Common myeloid progenitor, CD34-positive (primary cell): ENCODE results near the gene CRTC1.

Source experiments
- CTCF ChIA-PET: fragments of 350-600 bp; sonication (Branson Sonifier 250); formaldehyde crosslinking; loops from one replicate; lab custom pipeline; 2021; ENCODE audit warnings: antibody characterized with exemption; lab: Charles Lee
- POLR2A ChIA-PET: fragments of 350-600 bp; sonication (Branson Sonifier 250); formaldehyde crosslinking; loops from one replicate; lab custom pipeline; 2021; ENCODE audit warnings: antibody characterized with exemption; lab: Charles Lee
- DNase-seq, 3 donors: peaks; one replicate each; pipeline versions ENCODE4 v3.0.0 to v3.0.0-alpha.2; 2013
- H3K27ac ChIP-seq, 2 experiments: 1 replicate in 1 of 2; 2 replicates in 1 of 2; pipeline ENCODE4 v1.7.0; 2013; ENCODE audit warnings: inconsistent platforms in 2 of 2, low read length in 2 of 2, mild to moderate bottlenecking in 2 of 2, low read depth in 1 of 2, moderate library complexity in 1 of 2; ENCODE audit not compliant: severe bottlenecking in 2 of 2, insufficient read depth in 1 of 2, poor library complexity in 1 of 2
- H3K27me3 ChIP-seq, 5 experiments: replicated peaks in 2 of 5; 1 replicate in 3 of 5; 2 replicates in 2 of 5; pipeline versions ENCODE4 v1.6.1 to v1.7.0; 2013; ENCODE audit warnings: low read length in 4 of 5, mild to moderate bottlenecking in 2 of 5, moderate library complexity in 2 of 5, inconsistent platforms in 1 of 5; ENCODE audit not compliant: insufficient read depth in 5 of 5, control insufficient read depth in 4 of 5
- H3K36me3 ChIP-seq, 4 experiments: 1 replicate in 2 of 4; 2 replicates in 2 of 4; pipeline versions ENCODE4 v1.6.1 to v1.7.0; 2013; ENCODE audit warnings: low read length in 3 of 4, control low read depth in 1 of 4, mild to moderate bottlenecking in 1 of 4; ENCODE audit not compliant: control insufficient read depth in 4 of 4, insufficient read depth in 4 of 4
- H3K4me1 ChIP-seq, 4 experiments: 1 replicate in 3 of 4; 2 replicates in 1 of 4; pipeline versions ENCODE4 v1.6.1 to v1.7.1; 2013; ENCODE audit warnings: low read length in 3 of 4, mild to moderate bottlenecking in 3 of 4, control low read depth in 1 of 4, inconsistent platforms in 1 of 4, moderate library complexity in 1 of 4; ENCODE audit not compliant: control insufficient read depth in 4 of 4, insufficient read depth in 4 of 4; ENCODE audit errors: control extremely low read depth in 1 of 4
- H3K4me3 ChIP-seq, 7 experiments: 1 replicate in 4 of 7; 2 replicates in 3 of 7; pipeline versions ENCODE4 v1.5.1 to v1.7.0; 2013; ENCODE audit warnings: mild to moderate bottlenecking in 7 of 7, low read length in 6 of 7, moderate library complexity in 6 of 7, inconsistent platforms in 2 of 7, low read depth in 2 of 7, control low read depth in 1 of 7; ENCODE audit not compliant: insufficient read depth in 4 of 7, control insufficient read depth in 1 of 7; ENCODE audit errors: extremely low read depth in 1 of 7
- H3K9me3 ChIP-seq, 5 experiments: 1 replicate in 4 of 5; 2 replicates in 1 of 5; pipeline versions ENCODE4 v1.6.1 to v1.7.1; 2013; ENCODE audit warnings: low read length in 4 of 5, mild to moderate bottlenecking in 2 of 5, inconsistent platforms in 1 of 5, low read depth in 1 of 5, moderate library complexity in 1 of 5; ENCODE audit not compliant: control insufficient read depth in 4 of 5, insufficient read depth in 2 of 5; ENCODE audit errors: control extremely low read depth in 1 of 5
- WGBS: methylation state at CpG from one replicate; pipeline ENCODE4 v1.1.5; 2013; ENCODE audit not compliant: insufficient coverage; 5-methylcytosine and 5-hydroxymethylcytosine counted together

Gene CRTC1

GRCh38 chr19:18778826-18779495, 95.5 kb downstream of the CRTC1 start:
- no peaks in the 10 kb centered on the region for H3K36me3 ChIP-seq
- H3K27ac ChIP-seq: no peak overlapping the region
- peaks cover 0 to 13% (median 2%) of the 10 kb centered on the region in 5 experiments for H3K27me3 ChIP-seq
- H3K4me3 ChIP-seq: no peak overlapping the region
- no peak for DNase-seq
- peaks cover 0 to 4% (median under 1%) of the 10 kb centered on the region in 4 experiments for H3K4me1 ChIP-seq
- CTCF ChIA-PET: no interaction called here
- POLR2A ChIA-PET: no interaction called here
- WGBS: 94% methylated on average over 13 of the region's 14 CpGs
- H3K9me3 ChIP-seq: no peaks in the 10 kb centered on the region

- H3K36me3 ChIP-seq: no peaks in the 10 kb centered on the region
- no peak overlapping the region for H3K4me3 ChIP-seq
- H3K27me3 ChIP-seq: peaks cover 0 to 24% (median 2%) of the 10 kb centered on the region in 5 experiments
- no peak overlapping the region for H3K27ac ChIP-seq
- POLR2A ChIA-PET: no interaction called here
- peaks cover 0 to 4% (median under 1%) of the 10 kb centered on the region in 4 experiments for H3K4me1 ChIP-seq
- 97% methylated on average over 17 of the region's 17 CpGs for WGBS
- CTCF ChIA-PET: interaction anchor here (1.5 kb wide), 1 partner anchor 67 kb away, joined by 4 read pairs; no protein-coding TSS in a partner anchor
- DNase-seq: no peak
- no peaks in the 10 kb centered on the region for H3K9me3 ChIP-seq
Measured at GRCh38 chr19:18780081-18780480, 96.6 kb downstream of the CRTC1 start.

GRCh38 chr19:18780631-18781030, 97.2 kb downstream of the CRTC1 start:
- DNase-seq: no peak
- ChIA-PET POLR2A (no interaction called here), CTCF (interaction anchor here (1.0 to 1.5 kb wide), 2 partner anchors 9 to 67 kb away, joined by 3 to 4 read pairs; no protein-coding TSS in a partner anchor)

GRCh38 chr19:18781047-18781600, 97.6 kb downstream of the CRTC1 start:
- WGBS: 98% methylated on average over 12 of the region's 14 CpGs
- ChIA-PET POLR2A (no interaction called here), CTCF (interaction anchor here (1.0 to 1.5 kb wide), 2 partner anchors 9 to 66 kb away, joined by 3 to 4 read pairs; no protein-coding TSS in a partner anchor)
- H3K27ac ChIP-seq: no peak overlapping the region
- no peaks in the 10 kb centered on the region for H3K36me3 ChIP-seq
- H3K27me3 ChIP-seq: peaks cover 0 to 33% (median 6%) of the 10 kb centered on the region in 5 experiments
- peaks cover 0 to 9% (median 6%) of the 10 kb centered on the region in 4 experiments for H3K4me1 ChIP-seq
- no peak for DNase-seq
- H3K4me3 ChIP-seq: no peak overlapping the region
- no peaks in the 10 kb centered on the region for H3K9me3 ChIP-seq

More at GRCh38 chr19:18780631-18781030, 97.2 kb downstream of the CRTC1 start:
- 100% methylated on average over 3 of the region's 10 CpGs for WGBS
- H3K9me3 ChIP-seq: no peaks in the 10 kb centered on the region
- no peak overlapping the region for H3K27ac ChIP-seq
- peaks cover 0 to 29% (median 3%) of the 10 kb centered on the region in 5 experiments for H3K27me3 ChIP-seq
- H3K36me3 ChIP-seq: no peaks in the 10 kb centered on the region
- H3K4me3 ChIP-seq: no peak overlapping the region
- H3K4me1 ChIP-seq: peaks cover 0 to 8% (median 5%) of the 10 kb centered on the region in 4 experiments

- H3K4me3 ChIP-seq: no peak overlapping the region
- H3K9me3 ChIP-seq: peaks cover 0 to 2% (median 0%) of the 10 kb centered on the region in 5 experiments
- CTCF ChIA-PET: interaction anchor here (0.7 to 1.5 kb wide), 2 partner anchors 65 kb away, joined by 3 to 4 read pairs; no protein-coding TSS in a partner anchor
- H3K4me1 ChIP-seq: peaks cover 0 to 9% (median 6%) of the 10 kb centered on the region in 4 experiments
- peaks cover 0 to 42% (median 11%) of the 10 kb centered on the region in 5 experiments for H3K27me3 ChIP-seq
- POLR2A ChIA-PET: no interaction called here
- peak in 1 of 3 donors; percentile 40 for DNase-seq
- H3K36me3 ChIP-seq: no peaks in the 10 kb centered on the region
- H3K27ac ChIP-seq: no peak overlapping the region
- 77% methylated on average over 13 of the region's 20 CpGs for WGBS
Measured at GRCh38 chr19:18781885-18782527, 98.5 kb downstream of the CRTC1 start.

- Histone ChIP-seq H3K4me3 (no peak overlapping the region), H3K4me1 (peaks cover 0 to 13% (median 10%) of the 10 kb centered on the region in 4 experiments), H3K27me3 (peaks cover 0 to 48% (median 14%) of the 10 kb centered on the region in 5 experiments), H3K27ac (no peak overlapping the region), H3K36me3 (no peaks in the 10 kb centered on the region), H3K9me3 (peaks cover 0 to 2% (median 0%) of the 10 kb centered on the region in 5 experiments)
- 90% methylated on average over 18 of the region's 22 CpGs for WGBS
- POLR2A ChIA-PET: no interaction called here
- DNase-seq: no peak
- CTCF ChIA-PET: interaction anchor here (0.7 kb wide), 1 partner anchor 64 kb away, joined by 3 read pairs; no protein-coding TSS in a partner anchor
Measured at GRCh38 chr19:18782559-18783225, 99.2 kb downstream of the CRTC1 start.
